Measurements from ENCODE around the gene DLG2. TPM values are rescaled to one million over a fixed set of nuclear protein-coding genes. Genes with fewer than 3 reads are reported as not detected.
"Not testable (repeated sequence)": the region's sequence is repeated elsewhere in the genome, so short reads cannot be mapped to it uniquely, and the experiment has no call there.

DLG2 gene
- total RNA-seq, 1 donor from 2014 or later, result 6.7 TPM

GRCh38 chr11:85123752-85124231 is 503.4 kb downstream of the DLG2 start:
- H3K36me3 Mint-ChIP-seq, result no peaks in the 10 kb centered on the region
- DNase-seq (ENCODE audit: low spot score in 2 of 2, unreplicated experiment in 2 of 2), result no peak
- peaks cover 4% of the 10 kb centered on the region for H3K4me1 Mint-ChIP-seq
- no peaks in the 10 kb centered on the region for H3K9me3 Mint-ChIP-seq
- no peaks in the 10 kb centered on the region for H3K27me3 Mint-ChIP-seq (ENCODE audit: low read depth)
- TF ChIP-seq CTCF (IDR thresholded peaks at IDR 0.05; ENCODE audit: unreplicated experiment), result no peak
- H3K27ac Mint-ChIP-seq, result no peak overlapping the region
- no peak overlapping the region for H3K4me3 Mint-ChIP-seq

DNA sequence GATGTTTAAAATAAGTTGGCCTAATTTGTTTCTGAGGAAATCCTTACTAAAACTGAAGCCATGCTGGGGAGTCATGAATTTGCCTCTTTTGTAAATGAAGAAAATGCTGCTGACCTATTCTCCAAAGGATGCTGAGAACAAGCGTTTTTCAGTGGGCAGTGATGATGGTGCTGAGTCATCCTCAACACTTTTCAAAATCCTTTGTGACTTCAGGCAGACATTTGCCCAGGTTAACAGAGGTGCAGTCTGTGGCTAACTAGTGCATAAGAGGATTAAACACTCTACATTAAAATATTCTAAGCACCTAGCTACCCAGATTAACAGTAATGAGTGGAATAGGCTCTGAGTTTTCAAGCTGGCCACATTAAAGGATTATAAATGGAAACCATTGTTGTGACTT is 509.0 kb downstream of the DLG2 start:
- H3K9me3 Mint-ChIP-seq, result no peaks in the 10 kb centered on the region
- H3K27me3 Mint-ChIP-seq (ENCODE audit: low read depth), result no peaks in the 10 kb centered on the region
- TF ChIP-seq CTCF (IDR thresholded peaks at IDR 0.05; ENCODE audit: unreplicated experiment), result no peak
- no peak overlapping the region for H3K27ac Mint-ChIP-seq
- H3K36me3 Mint-ChIP-seq, result no peaks in the 10 kb centered on the region
- no peak for DNase-seq (ENCODE audit: low spot score in 2 of 2, unreplicated experiment in 2 of 2)
- H3K4me3 Mint-ChIP-seq, result no peak overlapping the region
- no peaks in the 10 kb centered on the region for H3K4me1 Mint-ChIP-seq

DNA sequence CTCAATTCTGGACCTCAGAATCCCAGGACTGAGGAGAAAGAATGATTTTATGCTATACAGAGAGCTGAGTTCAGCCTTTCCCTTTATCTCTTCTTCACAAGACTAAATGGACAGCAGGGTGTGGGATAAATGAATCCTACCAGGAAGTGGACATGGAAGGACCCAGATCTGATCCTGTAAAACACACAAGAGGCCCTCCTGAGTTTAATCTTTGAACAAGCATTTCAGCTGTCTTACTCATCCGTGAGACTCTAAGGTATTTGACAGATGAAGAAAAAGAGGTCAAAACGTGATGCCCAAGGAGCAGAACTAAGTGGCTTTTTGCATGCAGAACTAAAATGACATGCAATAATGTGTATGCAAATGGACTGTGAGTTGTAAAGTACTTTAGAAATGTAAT is 511.3 kb downstream of the DLG2 start:
- Mint-ChIP-seq H3K27me3 (ENCODE audit: low read depth) (no peaks in the 10 kb centered on the region), H3K27ac (no peak overlapping the region), H3K9me3 (no peaks in the 10 kb centered on the region), H3K4me3 (no peak overlapping the region), H3K36me3 (no peaks in the 10 kb centered on the region), H3K4me1 (no peaks in the 10 kb centered on the region)
- DNase-seq (ENCODE audit: low spot score in 2 of 2, unreplicated experiment in 2 of 2), result no peak
- no peak for TF ChIP-seq CTCF (IDR thresholded peaks at IDR 0.05; ENCODE audit: unreplicated experiment)

DNA sequence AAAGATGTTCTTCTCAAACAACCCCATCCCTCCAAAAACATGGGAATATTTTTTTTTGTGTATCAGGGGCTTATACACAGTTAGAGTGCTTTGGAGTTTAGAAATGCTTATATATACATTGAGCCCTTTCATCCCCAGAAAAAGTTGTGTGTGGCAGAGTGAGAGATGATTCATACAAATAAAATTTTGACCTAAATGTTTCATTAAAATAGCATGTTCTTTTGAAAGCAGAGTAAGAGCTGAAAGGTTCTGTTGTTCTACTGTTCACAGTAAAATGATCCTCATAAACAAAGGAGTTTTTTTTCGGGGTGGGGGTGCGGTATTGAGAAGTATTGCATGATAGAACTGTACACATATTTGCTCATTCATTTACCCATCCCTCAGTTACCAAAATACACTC is 512.4 kb downstream of the DLG2 start:
- DNase-seq (ENCODE audit: low spot score in 2 of 2, unreplicated experiment in 2 of 2), result no peak
- Mint-ChIP-seq H3K4me1 (no peaks in the 10 kb centered on the region), H3K27me3 (ENCODE audit: low read depth) (no peaks in the 10 kb centered on the region), H3K27ac (no peak overlapping the region), H3K36me3 (no peaks in the 10 kb centered on the region), H3K9me3 (no peaks in the 10 kb centered on the region), H3K4me3 (no peak overlapping the region)
- no peak for TF ChIP-seq CTCF (IDR thresholded peaks at IDR 0.05; ENCODE audit: unreplicated experiment)

DNA sequence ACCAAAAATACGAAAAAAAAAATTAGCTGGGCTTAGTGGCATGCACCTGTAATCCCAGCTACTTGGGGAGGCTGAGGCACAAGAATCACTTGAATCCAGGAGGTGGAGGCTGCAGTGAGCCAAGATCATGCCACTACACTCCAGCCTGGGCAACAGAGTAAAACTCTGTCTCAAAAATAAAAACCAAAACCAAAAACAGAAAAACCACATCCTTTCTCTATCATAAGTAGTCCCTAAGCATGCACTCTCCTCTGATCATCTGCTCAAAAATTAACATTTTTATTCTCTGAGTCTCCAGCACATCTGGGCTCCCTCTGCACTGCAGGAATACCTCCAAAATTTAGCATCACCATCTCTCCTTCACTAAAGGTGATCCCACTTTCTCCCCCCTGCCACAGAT is 516.9 kb downstream of the DLG2 start:
- H3K27ac Mint-ChIP-seq; H3K27me3 Mint-ChIP-seq (ENCODE audit: low read depth); H3K9me3 Mint-ChIP-seq; H3K36me3 Mint-ChIP-seq; H3K4me1 Mint-ChIP-seq; DNase-seq (ENCODE audit: low spot score in 2 of 2, unreplicated experiment in 2 of 2); H3K4me3 Mint-ChIP-seq: not testable (repeated sequence)

- H3K4me1 Mint-ChIP-seq, result peaks cover 4% of the 10 kb centered on the region
- H3K27me3 Mint-ChIP-seq (ENCODE audit: low read depth), result no peaks in the 10 kb centered on the region
- no peak overlapping the region for H3K27ac Mint-ChIP-seq
- no peaks in the 10 kb centered on the region for H3K9me3 Mint-ChIP-seq
- H3K4me3 Mint-ChIP-seq, result no peak overlapping the region
- no peak for TF ChIP-seq CTCF (IDR thresholded peaks at IDR 0.05; ENCODE audit: unreplicated experiment)
- DNase-seq (ENCODE audit: low spot score in 2 of 2, unreplicated experiment in 2 of 2), result no peak
- H3K36me3 Mint-ChIP-seq, result no peaks in the 10 kb centered on the region
Measured at GRCh38 chr11:85109141-85109540, 518.0 kb downstream of the DLG2 start.

All from mesothelial cell of epicardium (in vitro differentiated cells).